ENCODE results near the gene MICAL3.

DNA sequence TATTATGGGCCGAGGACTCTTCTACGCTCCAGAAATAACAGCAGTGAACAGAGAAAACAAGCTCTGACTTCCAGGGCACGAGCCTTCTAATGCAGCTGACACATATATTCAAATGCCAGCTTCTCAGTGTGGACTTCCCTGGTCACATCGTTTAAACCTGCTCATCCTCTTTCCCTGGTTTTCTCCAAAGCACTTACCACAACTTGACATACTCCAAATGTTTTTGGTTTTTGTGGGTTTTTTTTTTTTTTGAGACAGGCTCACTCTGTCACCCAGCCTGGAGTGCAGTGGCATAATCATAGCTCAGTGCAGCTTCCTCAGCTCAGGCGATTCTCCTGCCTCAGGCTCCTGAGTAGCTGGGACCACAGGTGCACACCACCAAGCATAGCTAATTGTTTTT lies 105.5 kb downstream of the MICAL3 start:
- TF ChIP-seq, protein P1, sequence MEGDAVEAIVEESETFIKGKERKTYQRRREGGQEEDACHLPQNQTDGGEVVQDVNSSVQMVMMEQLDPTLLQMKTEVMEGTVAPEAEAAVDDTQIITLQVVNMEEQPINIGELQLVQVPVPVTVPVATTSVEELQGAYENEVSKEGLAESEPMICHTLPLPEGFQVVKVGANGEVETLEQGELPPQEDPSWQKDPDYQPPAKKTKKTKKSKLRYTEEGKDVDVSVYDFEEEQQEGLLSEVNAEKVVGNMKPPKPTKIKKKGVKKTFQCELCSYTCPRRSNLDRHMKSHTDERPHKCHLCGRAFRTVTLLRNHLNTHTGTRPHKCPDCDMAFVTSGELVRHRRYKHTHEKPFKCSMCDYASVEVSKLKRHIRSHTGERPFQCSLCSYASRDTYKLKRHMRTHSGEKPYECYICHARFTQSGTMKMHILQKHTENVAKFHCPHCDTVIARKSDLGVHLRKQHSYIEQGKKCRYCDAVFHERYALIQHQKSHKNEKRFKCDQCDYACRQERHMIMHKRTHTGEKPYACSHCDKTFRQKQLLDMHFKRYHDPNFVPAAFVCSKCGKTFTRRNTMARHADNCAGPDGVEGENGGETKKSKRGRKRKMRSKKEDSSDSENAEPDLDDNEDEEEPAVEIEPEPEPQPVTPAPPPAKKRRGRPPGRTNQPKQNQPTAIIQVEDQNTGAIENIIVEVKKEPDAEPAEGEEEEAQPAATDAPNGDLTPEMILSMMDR (IDR thresholded peaks at IDR 0.05): no peak
- no peak for TF ChIP-seq POLR2A (IDR thresholded peaks at IDR 0.05)
